GM19238 (cell line): ENCODE measurements around the gene CORO2B.

Experiments used
- DNase-seq: peaks from one replicate; pipeline ENCODE4 v3.0.0; 2011; ENCODE audit warnings: low spot score; ENCODE audit not compliant: insufficient read length

Gene CORO2B

DNA sequence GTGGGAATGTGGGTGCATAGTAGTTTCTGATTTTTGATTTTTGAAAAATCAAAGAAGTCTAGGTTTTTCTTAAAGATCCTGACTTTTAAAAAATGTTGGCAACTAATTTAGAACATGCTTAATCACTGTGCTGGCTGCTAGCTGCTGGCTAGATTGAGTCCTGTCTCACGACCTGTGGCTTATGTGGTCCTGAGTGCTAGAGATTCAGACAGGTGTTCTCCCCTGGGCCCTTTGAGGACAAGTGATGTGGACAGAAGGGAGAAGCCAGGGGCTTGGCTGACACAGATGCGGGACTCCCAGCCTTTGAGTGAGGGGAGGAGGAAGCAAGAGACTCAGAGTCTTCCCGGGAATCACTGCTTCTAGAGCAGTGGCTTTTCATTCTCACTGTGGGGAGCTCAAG, 47.5 kb downstream of the CORO2B start:
- DNase-seq, result no peak

DNA sequence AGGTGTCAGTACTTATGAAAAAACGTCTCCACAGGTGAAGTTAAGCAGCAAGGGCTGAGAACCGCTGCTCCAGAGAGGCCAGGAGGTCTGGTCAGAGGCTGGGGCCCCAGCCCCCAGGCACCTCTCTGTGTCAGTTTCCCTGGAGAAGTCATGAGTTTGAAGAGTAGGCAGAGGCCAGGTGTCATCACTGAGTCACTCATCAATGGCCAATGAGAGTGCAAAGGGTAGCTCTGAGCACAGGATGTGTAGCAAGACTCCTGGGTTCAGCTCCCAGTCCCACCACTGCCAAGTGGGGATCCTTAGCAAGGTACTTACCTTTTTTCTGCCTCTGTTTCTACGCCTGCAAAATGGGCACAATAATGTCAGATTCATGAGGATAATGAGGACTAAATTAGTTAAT, 47.9 kb downstream of the CORO2B start:
- no peak for DNase-seq

DNA sequence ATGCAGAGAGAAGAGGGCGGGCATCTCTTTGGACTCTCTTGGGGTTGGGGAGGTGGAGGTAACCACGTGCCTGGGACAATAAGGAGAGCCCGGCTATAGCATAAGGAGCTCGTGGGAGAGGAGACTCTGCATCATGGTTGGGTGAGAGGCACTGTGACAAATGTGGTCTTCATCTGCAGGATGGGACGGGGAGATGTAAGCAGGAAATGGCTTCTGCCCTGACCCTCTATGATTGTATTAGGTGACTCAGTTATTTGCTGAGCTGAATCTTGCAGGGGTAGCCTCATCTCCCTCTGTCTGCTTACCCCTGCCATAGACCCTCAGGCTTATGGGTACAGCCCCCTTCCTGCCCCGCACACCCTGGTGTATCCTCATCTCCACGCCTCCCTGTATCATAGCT, 48.7 kb downstream of the CORO2B start:
- no peak for DNase-seq

DNA sequence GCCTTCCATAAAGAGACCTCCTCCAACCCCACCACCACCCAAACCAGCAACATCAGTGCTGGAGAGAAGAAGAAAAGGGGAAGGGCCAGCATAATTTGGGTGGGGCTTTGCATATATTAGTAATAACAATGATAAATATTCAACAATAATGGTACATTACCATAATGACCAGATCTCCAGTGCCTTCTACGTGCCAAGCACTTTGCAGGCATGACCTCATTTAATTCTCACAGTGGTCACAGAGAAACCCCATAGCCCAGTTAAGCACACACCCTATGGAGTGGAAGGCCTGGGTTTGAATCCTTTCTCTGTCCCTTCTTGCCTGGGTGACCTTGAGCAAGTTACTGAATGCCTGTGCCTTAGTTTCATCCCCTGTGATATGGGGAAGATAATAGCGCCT, 49.2 kb downstream of the CORO2B start:
- no peak for DNase-seq

DNA sequence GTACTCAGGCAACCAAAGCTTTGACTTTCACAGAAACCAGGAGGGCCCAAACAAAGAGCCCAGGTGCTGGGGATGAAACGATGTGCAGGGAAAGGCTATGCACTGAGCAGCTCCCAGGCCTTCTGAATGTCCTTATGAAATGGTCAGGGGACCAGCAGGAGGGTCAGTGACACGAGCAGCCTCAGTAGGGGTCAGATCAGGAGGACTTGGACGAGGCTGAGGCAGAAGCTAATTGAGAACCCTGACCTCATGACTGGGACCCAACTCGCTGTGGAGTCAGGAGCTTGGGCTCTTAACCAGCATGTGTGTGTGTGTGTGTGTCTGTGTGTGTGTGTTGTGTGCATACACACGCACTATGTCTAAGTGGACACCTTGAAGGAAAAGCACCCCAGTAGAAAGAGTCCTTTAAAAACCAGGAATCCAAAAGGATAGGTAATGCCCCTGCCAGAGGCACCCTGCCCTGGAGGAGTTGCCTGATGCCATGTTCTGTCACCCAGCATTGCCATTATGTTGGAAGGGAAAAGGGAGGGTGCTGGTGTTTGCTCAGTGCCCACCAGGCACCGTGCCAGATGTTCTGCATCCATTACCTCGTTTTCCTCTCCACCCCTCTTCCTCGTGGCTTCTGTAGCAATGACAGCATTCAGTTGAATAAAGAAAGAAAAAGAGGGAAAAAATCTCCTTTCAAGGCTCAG, 50.9 kb downstream of the CORO2B start:
- DNase-seq, result no peak

DNA sequence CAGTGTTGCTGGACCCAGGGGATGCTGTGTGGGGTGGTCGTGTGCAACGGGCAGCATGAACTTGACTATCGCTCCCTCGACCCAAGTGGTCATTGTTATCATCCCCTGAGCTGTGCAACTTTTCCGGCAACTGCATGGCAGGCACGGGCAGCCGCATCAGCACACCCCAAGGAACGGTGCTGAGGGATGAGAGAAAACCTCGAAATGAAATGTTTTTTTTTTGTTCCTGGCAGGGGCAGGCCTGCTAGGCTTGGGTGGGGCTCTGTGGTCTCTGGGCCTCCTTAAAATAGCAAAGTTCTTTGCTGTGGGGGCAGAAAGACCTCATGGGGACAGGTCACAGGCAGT, 51.4 kb downstream of the CORO2B start:
- DNase-seq, result no peak

DNA sequence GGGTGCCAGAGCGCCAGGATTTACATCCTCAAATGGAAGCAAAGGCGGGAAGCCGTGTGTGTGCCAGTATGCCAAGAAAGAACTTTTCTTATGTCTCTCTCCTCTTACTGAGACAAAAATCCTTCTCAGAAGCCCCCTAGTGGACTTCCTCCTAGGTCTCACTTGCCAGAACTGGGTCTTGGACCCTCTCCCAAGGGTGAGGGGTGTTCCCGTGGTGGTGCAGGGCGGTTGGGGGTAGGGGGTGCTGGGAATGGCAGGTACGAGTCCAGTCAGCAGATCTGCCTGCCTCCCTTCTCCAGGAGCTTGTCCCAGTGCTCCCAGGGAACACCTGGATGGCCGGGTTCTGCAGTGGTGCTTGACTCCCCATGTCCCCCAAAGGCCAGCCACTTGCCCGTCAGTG, 52.0 kb downstream of the CORO2B start:
- no peak for DNase-seq

DNA sequence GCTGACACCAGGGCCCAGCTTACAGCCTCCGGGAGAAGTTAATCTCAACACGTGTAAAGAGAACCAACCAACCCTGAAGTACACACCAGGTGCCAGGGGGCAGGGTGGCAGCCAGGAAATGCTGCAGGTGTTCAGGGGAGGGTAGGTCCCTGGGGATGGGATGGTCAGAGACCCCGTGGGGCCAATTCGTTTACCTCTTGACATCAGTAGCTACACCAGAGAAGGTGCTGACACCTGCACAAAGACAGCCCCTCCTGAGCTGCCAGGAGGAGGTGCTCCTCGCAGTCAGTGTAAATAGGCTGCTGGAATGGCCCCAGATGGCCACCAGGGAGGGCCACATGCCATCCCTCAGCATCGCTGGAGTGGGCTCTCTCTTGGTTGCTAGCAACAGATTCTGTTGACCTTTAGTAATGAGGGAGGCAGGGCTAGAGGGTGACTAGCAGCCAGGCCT, 52.8 kb downstream of the CORO2B start:
- no peak for DNase-seq

DNA sequence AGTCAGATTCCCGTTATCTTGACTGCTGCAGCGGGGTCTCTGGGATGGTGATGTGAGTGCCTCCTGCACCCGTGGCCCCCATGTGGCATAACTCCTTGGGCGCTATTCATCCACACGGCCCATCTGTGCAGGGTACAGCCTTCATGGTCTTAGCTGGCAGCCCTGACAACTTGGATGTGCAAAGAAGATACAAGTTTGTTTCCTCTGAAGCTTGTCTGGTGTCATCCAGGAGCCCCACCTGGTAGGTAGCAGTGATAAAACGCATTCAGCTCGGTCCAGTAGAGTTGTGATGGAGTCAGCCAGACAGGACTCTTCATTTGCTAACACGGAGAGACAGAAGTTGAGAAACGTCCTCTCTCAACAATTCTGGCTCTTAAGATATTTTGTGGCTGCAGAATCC, 53.3 kb downstream of the CORO2B start:
- no peak for DNase-seq

DNA sequence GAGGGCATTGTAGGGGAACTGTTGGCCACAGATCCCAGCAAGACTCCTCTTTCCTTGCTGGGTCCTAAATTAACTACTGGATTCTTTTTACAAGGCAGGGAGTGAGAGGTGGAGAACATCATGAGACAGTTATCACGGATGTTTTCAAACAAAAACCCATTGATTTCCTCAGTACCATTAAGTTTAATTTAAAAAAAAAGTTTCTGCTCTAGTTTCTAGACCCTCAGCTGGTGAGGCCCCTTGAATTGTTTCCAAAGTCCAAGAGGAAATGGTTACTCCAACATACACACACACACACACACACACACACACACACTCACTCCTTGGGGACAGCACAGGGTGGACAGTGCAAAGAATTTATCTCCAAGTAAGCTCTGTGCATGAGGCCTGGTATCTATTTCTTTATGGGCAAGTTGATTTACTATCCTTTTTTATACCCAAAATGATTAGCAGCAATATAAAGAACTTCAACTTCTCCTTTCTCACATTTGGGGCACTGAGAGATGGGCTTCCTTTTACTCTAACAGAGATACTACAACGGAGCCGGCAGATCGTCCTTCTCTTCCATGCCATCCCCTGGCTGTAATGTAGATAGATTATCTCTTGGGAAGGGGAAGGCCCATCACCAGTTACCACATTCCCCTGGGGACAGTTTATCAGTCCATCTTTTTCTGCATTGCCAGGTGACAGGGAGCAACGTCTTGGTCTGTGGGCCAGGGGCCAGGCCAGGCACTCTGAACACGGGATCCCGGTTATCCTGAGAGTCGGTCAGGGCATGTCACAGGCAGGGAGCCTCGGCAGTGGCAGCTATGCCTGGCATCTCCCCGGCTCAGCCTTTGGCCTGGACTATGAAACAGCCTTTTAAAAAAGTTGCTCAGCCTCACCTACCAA, 54.7 kb downstream of the CORO2B start:
- DNase-seq, result no peak

DNA sequence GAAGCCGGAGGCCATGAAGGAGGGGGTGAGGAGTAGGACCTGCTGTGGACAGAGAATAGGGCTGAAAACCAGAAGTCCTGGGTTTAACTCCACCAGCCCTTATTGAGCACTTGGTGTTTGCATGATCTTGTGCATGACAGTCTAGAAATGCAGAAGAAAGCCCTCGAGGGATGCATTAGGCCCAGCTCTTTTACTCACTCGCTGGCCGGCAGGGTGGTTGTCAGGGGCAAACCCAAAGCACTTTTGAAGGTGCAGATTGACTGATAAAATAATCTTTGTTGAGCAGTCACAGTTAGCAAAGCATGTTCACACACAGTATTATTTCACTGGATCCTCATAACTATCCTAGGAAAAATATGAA, 55.3 kb downstream of the CORO2B start:
- no peak for DNase-seq

DNA sequence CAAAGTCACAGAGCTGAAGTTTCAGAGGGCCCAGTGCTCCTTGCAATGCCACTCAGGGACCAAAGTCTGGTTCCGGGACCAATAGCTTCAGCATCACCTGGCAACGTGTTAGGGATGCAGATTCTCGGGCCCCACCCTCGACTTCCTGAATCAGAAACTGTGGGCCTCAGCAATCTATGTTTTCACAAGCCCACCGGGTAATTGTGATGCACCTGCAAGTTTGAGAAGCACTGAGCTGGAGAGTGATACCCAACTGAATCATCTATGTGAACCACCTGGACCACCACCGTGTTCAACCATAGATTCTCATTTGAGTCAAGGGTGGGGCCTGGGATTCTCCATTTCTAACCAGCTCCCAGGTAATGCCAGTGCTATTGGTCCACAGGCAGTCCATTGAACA, 55.7 kb downstream of the CORO2B start:
- no peak for DNase-seq

DNA sequence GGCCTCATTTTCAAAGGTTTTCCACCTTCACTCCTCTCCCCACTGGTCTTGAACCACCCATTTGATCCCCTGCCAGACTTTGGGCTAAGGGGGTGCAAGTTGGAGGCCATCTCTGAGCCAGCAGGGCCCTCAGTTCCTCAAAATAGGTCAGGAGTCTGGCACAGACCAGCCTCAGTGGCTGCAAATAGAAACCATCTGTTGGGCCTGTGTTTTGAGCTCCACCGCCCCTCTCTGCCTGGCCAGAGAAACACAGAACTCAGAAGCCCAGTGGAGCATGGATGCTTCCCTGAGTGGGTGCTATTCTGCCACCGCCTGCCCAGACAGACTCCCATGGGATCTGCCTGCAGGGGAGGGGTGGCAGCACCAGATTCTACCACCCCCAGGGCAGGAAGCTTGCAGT, 56.3 kb downstream of the CORO2B start:
- no peak for DNase-seq

DNA sequence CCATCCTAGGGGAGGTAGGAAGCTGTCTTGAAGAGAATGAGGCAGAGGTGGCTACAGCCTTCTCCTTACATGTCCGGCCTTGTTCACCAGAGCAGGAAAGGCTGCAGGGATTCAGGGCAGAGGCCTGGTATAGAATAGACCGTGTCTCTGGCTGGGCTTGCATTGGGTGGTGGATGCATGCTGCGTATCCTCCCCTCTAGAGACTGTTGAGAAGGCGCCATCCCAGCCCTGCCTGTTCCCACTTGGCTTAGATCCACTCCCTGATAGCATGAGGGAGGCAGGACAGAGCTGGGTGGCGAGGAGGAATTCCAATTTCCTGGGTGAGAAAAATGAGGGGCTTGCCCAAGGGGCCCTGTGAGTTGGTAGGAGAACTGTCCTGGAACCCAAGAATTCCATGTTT, 57.5 kb downstream of the CORO2B start:
- no peak for DNase-seq

DNA sequence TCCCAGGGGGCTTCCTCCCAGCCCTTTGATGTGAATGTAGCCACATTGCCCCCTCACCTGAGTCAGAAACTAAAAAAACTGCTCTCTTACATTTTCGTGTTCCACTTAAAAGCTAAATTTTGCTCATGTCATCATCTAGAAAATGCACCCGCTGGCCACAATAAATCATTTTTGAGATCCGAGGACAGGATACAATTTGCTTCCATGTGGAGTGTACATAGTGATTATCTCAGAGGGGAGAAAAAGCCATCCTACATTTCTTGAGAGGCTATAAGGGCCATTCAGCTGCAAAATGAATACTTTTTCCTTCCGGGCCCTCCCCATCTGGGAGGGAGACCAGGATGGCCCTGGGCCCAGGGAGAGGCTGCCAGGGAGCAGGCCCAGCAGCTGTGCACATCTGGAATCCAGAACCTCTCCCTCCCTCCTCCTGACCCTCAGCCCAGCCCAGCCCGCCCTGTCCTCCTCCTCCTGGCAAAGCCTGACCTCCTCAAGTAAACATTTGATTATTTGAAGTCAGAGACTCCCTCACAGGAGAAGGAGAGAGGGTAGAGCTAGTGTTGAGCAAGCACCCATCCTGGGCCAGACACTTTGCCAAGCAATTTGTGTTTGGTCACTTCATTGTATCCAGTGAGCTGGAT, 59.1 kb downstream of the CORO2B start:
- no peak for DNase-seq

DNA sequence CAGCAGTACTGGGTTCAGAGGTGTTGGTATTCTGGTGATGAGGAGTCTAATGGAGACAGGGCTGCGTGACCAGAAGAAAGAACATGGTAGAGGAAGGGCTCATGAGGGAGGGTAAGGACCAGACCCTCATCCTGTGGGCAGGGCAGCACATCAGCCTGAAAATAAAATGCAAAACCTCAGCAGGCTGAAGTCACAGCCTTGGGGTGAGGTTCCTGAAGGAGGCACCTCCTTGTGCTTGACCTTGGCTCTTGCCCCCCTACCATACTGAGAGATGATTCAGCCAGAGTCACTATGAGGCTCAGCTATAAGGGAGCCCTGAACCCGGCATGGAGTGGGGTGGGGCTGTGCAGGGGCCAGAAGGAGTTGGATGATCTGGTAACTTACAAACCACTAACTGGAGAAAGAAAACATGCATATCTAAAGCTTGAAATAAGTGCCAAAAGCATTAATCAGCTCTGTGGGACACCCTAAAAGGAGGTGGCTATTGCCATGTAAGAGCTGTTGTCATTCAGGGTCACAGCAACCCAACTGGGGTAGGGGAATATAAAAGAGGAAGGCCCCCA, 60.2 kb downstream of the CORO2B start:
- DNase-seq, result no peak

DNA sequence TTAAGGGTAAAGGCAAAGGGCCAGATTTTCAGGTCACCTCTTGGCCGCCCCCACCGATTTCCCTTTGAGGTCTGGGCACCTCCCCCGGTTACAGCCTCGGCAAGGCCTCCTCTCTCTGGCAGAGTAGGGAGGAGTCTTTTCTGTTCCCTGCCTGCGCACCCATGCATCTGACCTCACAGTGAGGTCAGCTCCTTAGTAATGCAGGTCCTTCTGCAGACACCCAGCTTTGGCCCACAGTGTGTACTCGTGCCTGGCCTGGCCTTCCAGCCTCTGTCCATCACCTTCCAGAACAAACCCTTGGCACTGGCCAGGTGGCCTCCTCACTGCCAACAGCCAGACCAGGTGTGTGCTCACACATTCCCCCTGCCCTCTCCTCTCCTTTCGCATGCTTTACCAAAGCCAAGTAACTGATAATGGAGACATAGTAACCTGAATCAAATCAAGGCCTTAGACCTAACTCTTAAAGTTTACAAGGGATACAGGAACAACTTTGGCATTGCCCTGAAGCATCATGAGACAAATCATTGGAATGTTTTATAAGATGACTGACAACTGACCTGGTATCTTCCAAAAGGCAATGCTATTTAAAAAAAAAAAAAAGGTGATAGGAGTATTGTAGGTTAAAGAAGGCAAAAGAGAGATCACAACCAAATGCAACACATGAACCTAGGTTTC, 61.3 kb downstream of the CORO2B start:
- DNase-seq, result no peak

DNA sequence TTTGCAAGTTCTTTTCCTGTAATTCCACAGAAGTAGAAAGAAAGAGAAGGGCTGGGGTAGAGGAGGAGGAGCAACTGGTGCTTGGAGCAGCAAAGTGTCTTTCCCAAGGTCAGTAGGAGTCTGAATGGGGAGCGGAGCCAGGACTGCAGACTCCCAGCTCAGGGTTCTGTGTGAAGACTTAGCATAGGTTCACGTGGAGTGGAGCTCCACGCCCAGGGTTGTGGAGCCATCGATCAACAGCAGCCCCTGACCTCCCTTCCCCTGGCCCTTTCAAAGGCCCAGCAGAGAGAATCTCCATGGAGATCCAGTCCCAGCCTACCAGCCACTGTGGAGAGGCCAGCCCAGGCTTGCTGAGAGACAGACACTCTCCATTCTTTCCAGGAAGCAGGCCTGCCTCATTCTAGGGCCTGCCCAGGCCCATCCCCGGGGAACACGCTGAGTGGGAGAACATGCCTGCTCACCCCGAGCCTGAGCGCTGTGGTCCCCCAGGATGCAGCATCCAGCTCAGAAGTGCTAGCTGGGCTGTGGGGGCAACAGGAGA, 62.1 kb downstream of the CORO2B start:
- no peak for DNase-seq

DNA sequence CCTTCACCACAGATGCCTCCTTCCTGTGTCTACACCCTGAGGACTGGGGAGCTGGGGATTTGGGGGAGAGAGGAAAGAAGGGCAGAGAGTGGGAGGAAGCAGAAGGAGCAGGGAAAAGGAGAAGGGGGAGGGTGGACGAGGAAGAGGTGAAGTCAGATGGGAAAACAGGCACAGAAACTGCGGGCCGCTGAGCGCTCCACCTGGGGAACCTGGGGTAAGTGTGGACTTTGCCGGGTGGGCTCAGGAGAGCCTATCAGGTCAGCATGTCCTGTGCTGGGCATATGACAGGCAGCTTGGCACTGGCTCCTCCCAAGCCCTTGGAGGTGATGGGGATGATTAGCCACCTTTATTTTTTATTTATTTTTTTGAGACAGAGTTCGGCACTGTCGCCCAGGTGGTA, 62.6 kb downstream of the CORO2B start:
- no peak for DNase-seq

DNA sequence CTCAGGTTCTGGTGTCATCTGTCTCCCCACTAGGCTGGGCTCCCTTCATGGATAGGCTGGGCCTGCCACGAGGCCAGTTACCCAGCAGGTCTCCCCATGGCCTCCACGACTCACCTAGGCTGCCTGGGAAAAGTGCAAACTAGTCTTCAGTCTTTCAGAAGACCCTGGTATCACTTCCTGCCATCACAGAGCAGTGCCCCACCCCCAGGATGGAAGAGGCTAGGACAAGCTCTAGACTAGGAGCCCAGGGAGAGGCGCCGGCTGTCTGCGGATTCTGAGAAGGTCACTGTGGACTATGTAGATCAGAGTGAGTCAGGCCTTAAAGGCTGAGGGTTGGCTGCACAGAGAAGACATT, 63.7 kb downstream of the CORO2B start:
- no peak for DNase-seq

DNA sequence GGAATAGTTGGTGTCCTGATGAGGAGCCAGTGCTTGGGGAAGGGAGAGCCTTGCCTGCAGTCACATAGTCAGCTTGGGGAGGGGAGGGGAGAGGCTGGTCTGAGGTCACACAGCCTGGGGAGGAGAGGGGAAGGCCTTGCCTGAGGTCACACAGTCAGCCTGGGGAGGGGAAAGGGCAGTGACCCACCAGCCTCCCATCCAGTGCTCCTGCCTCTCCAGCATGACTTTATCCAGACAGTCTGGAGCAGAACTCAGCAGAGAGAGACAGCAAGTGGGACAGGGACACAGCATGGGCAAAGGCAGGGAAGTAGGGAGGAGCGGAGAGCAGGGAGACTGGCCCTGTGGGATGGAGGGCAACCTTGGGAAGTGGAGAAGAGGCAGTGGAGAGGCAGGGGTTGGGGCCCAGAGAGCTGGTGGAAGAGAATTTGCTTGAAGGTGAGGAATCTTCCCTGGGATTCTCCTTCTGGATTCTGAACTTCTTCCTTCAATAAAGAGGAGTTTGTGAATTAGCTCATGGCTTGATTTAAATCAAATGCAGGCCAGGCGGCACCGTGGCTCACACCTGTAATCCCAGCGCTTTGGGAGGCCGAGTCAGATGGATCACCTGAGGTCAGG, 64.5 kb downstream of the CORO2B start:
- no peak for DNase-seq
